H1 (cell line): ENCODE results near the gene CNTD1. TPM values are rescaled to one million over a fixed set of nuclear protein-coding genes. Genes with fewer than 3 reads are reported as not detected.

Experiments used
- CTCF ChIA-PET: fragments of 300-600 bp; sonication (Branson Sonifier 250); formaldehyde crosslinking; loops from one replicate; lab custom pipeline; 2021; ENCODE audit not compliant: partially characterized antibody; lab: Charles Lee
- POLR2A ChIA-PET: fragments of 300-600 bp; sonication (Branson Sonifier 250); formaldehyde crosslinking; loops from one replicate; lab custom pipeline; 2021; ENCODE audit warnings: inconsistent platforms; ENCODE audit not compliant: partially characterized antibody; lab: Charles Lee
- DNase-seq, 2 experiments: peaks; one replicate each; pipeline versions ENCODE4 v3.0.0 to v3.0.0-alpha.2; 2010 to 2022; ENCODE audit warnings: low spot score in 2 of 2, low read depth in 1 of 2, mixed read lengths in 1 of 2
- FAIRE-seq: peaks from 2 replicates; lab custom pipeline; 2011; peaks lifted over from hg19 to GRCh38; lab: Jason Lieb, UNC
- H2AFZ ChIP-seq: 2 replicates; pipeline ENCODE4 v1.8.1; 2012; ENCODE audit warnings: low read length, inconsistent platforms
- H2AK5ac ChIP-seq: 2 replicates; pipeline ENCODE4 v1.6.1; 2013; ENCODE audit warnings: low read depth, low read length
- H2BK120ac ChIP-seq: replicated peaks from 2 replicates; pipeline ENCODE3; 2013; ENCODE audit warnings: low read depth, low read length, inconsistent platforms
- H2BK12ac ChIP-seq: 2 replicates; pipeline ENCODE4 v1.6.1; 2013; ENCODE audit warnings: low read depth, low read length
- H2BK15ac ChIP-seq: 2 replicates; pipeline ENCODE4 v1.6.1; 2013; ENCODE audit warnings: low read length
- H2BK20ac ChIP-seq: 2 replicates; pipeline ENCODE4 v1.6.1; 2013; ENCODE audit warnings: low read length
- H2BK5ac ChIP-seq: 2 replicates; pipeline ENCODE4 v1.6.1; 2013; ENCODE audit warnings: low read depth, low read length
- H3K14ac ChIP-seq: 2 replicates; pipeline ENCODE4 v1.6.1; 2013; ENCODE audit warnings: inconsistent platforms; ENCODE audit not compliant: insufficient read length
- H3K18ac ChIP-seq: 2 replicates; pipeline ENCODE4 v1.6.1; 2013; ENCODE audit warnings: low read length; ENCODE audit errors: extremely low read depth
- H3K23ac ChIP-seq: 2 replicates; pipeline ENCODE4 v1.6.1; 2013; ENCODE audit warnings: inconsistent platforms; ENCODE audit not compliant: insufficient read length
- H3K23me2 ChIP-seq: 2 replicates; pipeline ENCODE4 v1.6.1; 2013; ENCODE audit warnings: low read depth, low read length
- H3K27ac ChIP-seq: 2 replicates; pipeline ENCODE4 v1.6.1; 2011; ENCODE audit warnings: low read depth, low read length, inconsistent platforms
- H3K27me3 ChIP-seq, 4 experiments: replicated peaks in 1 of 4; 1 replicate in 1 of 4; 2 replicates in 3 of 4; pipeline versions ENCODE4 v1.6.1 to v1.8.1; 2011 to 2013; ENCODE audit warnings: low read length in 3 of 4, mild to moderate bottlenecking in 3 of 4, inconsistent platforms in 2 of 4, mixed read lengths in 2 of 4, moderate library complexity in 1 of 4; ENCODE audit not compliant: control insufficient read depth in 3 of 4, insufficient read depth in 3 of 4; ENCODE audit errors: extremely low read depth in 1 of 4
- H3K36me3 ChIP-seq, 4 experiments: 2 replicates each; pipeline versions ENCODE4 v1.6.1 to v1.8.1; 2011 to 2013; ENCODE audit warnings: mild to moderate bottlenecking in 4 of 4, low read length in 3 of 4, moderate library complexity in 2 of 4, control low read depth in 1 of 4, inconsistent platforms in 1 of 4; ENCODE audit not compliant: insufficient read depth in 4 of 4, control insufficient read depth in 2 of 4
- H3K4ac ChIP-seq: replicated peaks from 2 replicates; pipeline ENCODE3; 2013; ENCODE audit warnings: low read length, low read depth, mixed read lengths, inconsistent platforms; ENCODE audit not compliant: insufficient read length
- H3K4me1 ChIP-seq, 4 experiments: replicated peaks in 1 of 4; 1 replicate in 1 of 4; 2 replicates in 3 of 4; pipeline versions ENCODE4 v1.6.1 to v1.8.1; 2011 to 2013; ENCODE audit warnings: low read length in 3 of 4, inconsistent platforms in 2 of 4, mixed read lengths in 1 of 4; ENCODE audit not compliant: insufficient read depth in 4 of 4, control insufficient read depth in 3 of 4
- H3K4me2 ChIP-seq, 2 experiments: 2 replicates each; pipeline versions ENCODE4 v1.6.1 to v1.8.1; 2011 to 2013; ENCODE audit warnings: low read depth in 2 of 2, low read length in 2 of 2, control low read depth in 1 of 2, inconsistent platforms in 1 of 2, mild to moderate bottlenecking in 1 of 2; ENCODE audit not compliant: insufficient read depth in 1 of 2
- H3K4me3 ChIP-seq, 4 experiments: fragments of 200-600, 300-600 bp in 1 of 4; sonication (generic), shearing (Covaris generic), sonication (Bioruptor Twin) in 1 of 4; 2 replicates each; pipeline versions ENCODE4 v1.5.1 to v1.8.1; 2011 to 2016; ENCODE audit warnings: low read length in 4 of 4, low read depth in 3 of 4, control low read depth in 2 of 4, inconsistent platforms in 2 of 4, mild to moderate bottlenecking in 2 of 4, mixed read lengths in 1 of 4, moderate library complexity in 1 of 4; ENCODE audit not compliant: insufficient read depth in 2 of 4; ENCODE audit errors: extremely low read depth in 1 of 4
- H3K56ac ChIP-seq: replicated peaks from 2 replicates; pipeline ENCODE3; 2013; ENCODE audit warnings: low read depth, mild to moderate bottlenecking, mixed read lengths, low read length, inconsistent platforms; ENCODE audit not compliant: insufficient read length
- H3K79me1 ChIP-seq: 2 replicates; pipeline ENCODE4 v1.6.1; 2013; ENCODE audit warnings: low read depth, low read length, control low read depth
- H3K79me2 ChIP-seq, 2 experiments: 2 replicates each; pipeline versions ENCODE4 v1.6.1 to v1.8.1; 2012 to 2013; ENCODE audit warnings: low read length in 2 of 2, mild to moderate bottlenecking in 2 of 2, inconsistent platforms in 1 of 2; ENCODE audit not compliant: insufficient read depth in 2 of 2, control insufficient read depth in 1 of 2
- H3K9ac ChIP-seq, 4 experiments: replicated peaks in 1 of 4; 1 replicate in 1 of 4; 2 replicates in 3 of 4; pipeline versions ENCODE4 v1.6.1 to v1.8.1; 2011 to 2013; ENCODE audit warnings: low read depth in 3 of 4, low read length in 3 of 4, control low read depth in 2 of 4, mild to moderate bottlenecking in 2 of 4, moderate library complexity in 2 of 4, inconsistent platforms in 1 of 4; ENCODE audit errors: extremely low read depth in 1 of 4
- H3K9me3 ChIP-seq, 2 experiments: 2 replicates each; pipeline versions ENCODE4 v1.6.1 to v1.8.1; 2012 to 2013; ENCODE audit warnings: mild to moderate bottlenecking in 2 of 2, moderate library complexity in 2 of 2, control low read depth in 1 of 2, inconsistent platforms in 1 of 2, low read depth in 1 of 2, low read length in 1 of 2, mixed read lengths in 1 of 2; ENCODE audit not compliant: insufficient read depth in 2 of 2
- H4K20me1 ChIP-seq, 2 experiments: replicated peaks in 1 of 2; 2 replicates each; pipeline versions ENCODE3 to v1.8.1; 2011 to 2013; ENCODE audit warnings: inconsistent platforms in 2 of 2, low read length in 2 of 2, mild to moderate bottlenecking in 1 of 2; ENCODE audit not compliant: insufficient read depth in 2 of 2, control insufficient read depth in 1 of 2
- H4K5ac ChIP-seq: 2 replicates; pipeline ENCODE4 v1.6.1; 2013; ENCODE audit warnings: low read length, low read depth, mixed read lengths, inconsistent platforms; ENCODE audit not compliant: insufficient read length
- H4K8ac ChIP-seq: 2 replicates; pipeline ENCODE4 v1.8.0; 2013; ENCODE audit warnings: mild to moderate bottlenecking, moderate library complexity, low read length, inconsistent platforms; ENCODE audit not compliant: insufficient read depth; ENCODE audit errors: extremely low read depth
- H4K91ac ChIP-seq: replicated peaks from 2 replicates; pipeline ENCODE3; 2013; ENCODE audit warnings: low read length, mixed read lengths, inconsistent platforms; ENCODE audit not compliant: insufficient read length
- ASH2L ChIP-seq: fragments of 200-600, 300-600 bp; sonication (generic); IDR thresholded peaks from one replicate; pipeline ENCODE4 v1.7.1; 2017; ENCODE audit warnings: low read length
- CBX8 ChIP-seq: fragments of 300-800, 300-1000 bp; sonication (generic); IDR thresholded peaks from 2 replicates; pipeline ENCODE4 v1.7.1; 2016; ENCODE audit warnings: low read depth, low read length, borderline replicate concordance
- CTBP2 ChIP-seq: IDR thresholded peaks from 2 replicates; pipeline ENCODE4 v1.7.0; 2011; ENCODE audit warnings: borderline replicate concordance, mild to moderate bottlenecking, moderate library complexity, mixed read lengths, low read length; ENCODE audit not compliant: insufficient read depth, insufficient read length
- CTCF ChIP-seq, 3 experiments: IDR thresholded peaks; 1 replicate in 2 of 3; 2 replicates in 1 of 3; pipeline versions ENCODE4 v1.5.1 to v1.6.1; 2011; ENCODE audit warnings: low read length in 3 of 3, mild to moderate bottlenecking in 3 of 3, inconsistent platforms in 2 of 3, low read depth in 1 of 3, moderate library complexity in 1 of 3; ENCODE audit not compliant: insufficient read depth in 1 of 3; ENCODE audit errors: control extremely low read depth in 1 of 3
- E2F6 ChIP-seq: IDR thresholded peaks from 2 replicates; pipeline ENCODE4 v1.6.1; 2012; ENCODE audit warnings: inconsistent platforms
- HDAC2 ChIP-seq, 2 experiments: fragments of 300-600 bp in 1 of 2; sonication (generic) in 1 of 2; IDR thresholded peaks; 2 replicates each; pipeline ENCODE4 v1.6.1; 2011 to 2012; ENCODE audit warnings: low read depth in 2 of 2, low read length in 2 of 2, mild to moderate bottlenecking in 2 of 2, moderate library complexity in 2 of 2, borderline replicate concordance in 1 of 2, inconsistent platforms in 1 of 2
- KDM5A ChIP-seq: fragments of 200-600 bp; IDR thresholded peaks from 2 replicates; pipeline ENCODE4 v1.7.1; 2012; ENCODE audit warnings: mild to moderate bottlenecking, low read length, inconsistent platforms, mixed read lengths
- RFX5 ChIP-seq: IDR thresholded peaks from 2 replicates; pipeline ENCODE4 v1.6.1; 2011; ENCODE audit warnings: low read depth, low read length, improper control_type of control experiment, borderline replicate concordance
- SUZ12 ChIP-seq: fragments of 200-600 bp; sonication (generic); IDR thresholded peaks from 2 replicates; pipeline ENCODE4 v1.6.1; 2012; ENCODE audit warnings: mild to moderate bottlenecking, inconsistent platforms, low read length, moderate library complexity, mixed read lengths
- ZNF274 ChIP-seq: IDR thresholded peaks from 2 replicates; pipeline ENCODE4 v1.7.0; 2012; ENCODE audit warnings: low read length, borderline replicate concordance; ENCODE audit errors: extremely low read depth
- WGBS, 2 experiments: shearing (Covaris generic) in 1 of 2; methylation state at CpG; one replicate each; pipeline versions ENCODE4 v1.1.6 to v1.1.7; 2013 to 2015; ENCODE audit warnings: low lambda C conversion rate in 2 of 2, mixed read lengths in 2 of 2, inconsistent platforms in 1 of 2, low coverage in 1 of 2, missing lambda C conversion rate in 1 of 2; ENCODE audit not compliant: insufficient replicate concordance in 2 of 2, insufficient coverage in 1 of 2, insufficient read length in 1 of 2; ENCODE audit errors: extremely low coverage in 1 of 2, missing lambda C conversion rate in 1 of 2; 5-methylcytosine and 5-hydroxymethylcytosine counted together
- polyA plus RNA-seq, 7 experiments: library from polyadenylated mRNA; depleted of rRNA in 3 of 7; stranded (reverse) in 5 of 7; unstranded in 2 of 7; fragments of >200 nt in 5 of 7; fragments of 200-250 nt in 2 of 7; gene quantifications; 1 replicate in 5 of 7; 2 replicates in 1 of 7; 4 replicates in 1 of 7; pipeline versions ENCODE4 v1.2.1 to v1.2.3, GENCODE V29; 2011 to 2013; ENCODE audit warnings: missing spikeins in 2 of 7, mixed read lengths in 2 of 7
- total RNA-seq: library from RNA; stranded (reverse); fragmentation: NEBNext Ultra II Directional; extraction: Animal tissue kit (Norgen Biotek cat#: 25700); gene quantifications from 2 replicates; pipeline ENCODE4 v1.2.1, GENCODE V29; 2021

CNTD1 gene
- total and polyA plus RNA-seq, 2 of the 8 experiments (the other 6 are each of a cell fraction or from before 2014, with no cell fraction given), result not detected

GRCh38 chr17:42848093-42848492 lies 49.4 kb downstream of the CNTD1 start:
- Histone ChIP-seq H3K9ac (no peak overlapping the region), H3K4ac (no peak overlapping the region), H3K56ac (no peak overlapping the region), H3K27me3 (no peaks in the 10 kb centered on the region; a peak in 1 of 7 replicates), H3K4me2 (no peak overlapping the region), H4K20me1 (peaks cover 13 to 18% of the 10 kb centered on the region in 2 experiments), H3K79me1 (no peaks in the 10 kb centered on the region), H2BK120ac (no peak overlapping the region), H3K9me3 (no peaks in the 10 kb centered on the region), H2AFZ (no peak overlapping the region), H2BK15ac (no peak overlapping the region), H4K5ac (no peak overlapping the region), H3K36me3 (peaks cover 17 to 25% (median 21%) of the 10 kb centered on the region in 4 experiments), H3K4me3 (no peak overlapping the region), H3K18ac (no peak overlapping the region), H2AK5ac (no peak overlapping the region), H3K14ac (no peak overlapping the region), H3K23me2 (no peaks in the 10 kb centered on the region), H3K4me1 (no peaks in the 10 kb centered on the region; a peak in 1 of 7 replicates), H3K27ac (no peak overlapping the region), H2BK5ac (no peak overlapping the region), H4K8ac (no peak overlapping the region), H3K79me2 (no peaks in the 10 kb centered on the region), H3K23ac (no peak overlapping the region), H2BK12ac (no peak overlapping the region), H2BK20ac (no peak overlapping the region), H4K91ac (no peak overlapping the region)
- WGBS, 2 experiments, result 95% methylated on average over 3 of the region's 3 CpGs; no CpG with 5 or more reads in 1 of the 2 experiments
- POLR2A ChIA-PET, result interaction anchor here (0.5 to 10.4 kb wide), 12 partner anchors 9 to 172 kb away, joined by 3 to 111 read pairs (median 4); partner anchors contain the start of genes PSME3 and RPL27
- CTCF ChIA-PET, result interaction anchor here (0.8 to 8.9 kb wide), 9 partner anchors 7 to 94 kb away, joined by 3 to 141 read pairs (median 4); no protein-coding TSS in a partner anchor
- DNase-seq (no peak), FAIRE-seq (no peak)
- TF ChIP-seq CBX8 (no peak), ASH2L (no peak), SUZ12 (no peak), E2F6 (no peak), CTCF (IDR thresholded peaks at IDR 0.05; ENCODE audit: control extremely low read depth in 1 of 3, insufficient read depth in 1 of 3, low read depth in 1 of 3, low read length in 3 of 3) (no peak), KDM5A (no peak), ZNF274 (no peak), RFX5 (no peak), HDAC2 (IDR thresholded peaks at IDR 0.05; ENCODE audit: borderline replicate concordance in 1 of 2, low read depth in 2 of 2, low read length in 2 of 2) (no peak), CTBP2 (no peak)
